Neural cell (in vitro differentiated cells): ENCODE data around the gene CRTC1. TPM values are rescaled to one million over a fixed set of nuclear protein-coding genes. Genes with fewer than 3 reads are reported as not detected.

ENCODE experiments used
- H2AFZ ChIP-seq: fragments of 200-600, 300-800 bp; sonication (generic), shearing (Covaris generic); 2 replicates; pipeline ENCODE4 v1.6.0; 2014; ENCODE audit warnings: low read depth, mild to moderate bottlenecking, antibody characterized with exemption, low read length, moderate library complexity
- H3F3A ChIP-seq: fragments of 200-600 bp; shearing (Covaris generic); 2 replicates; pipeline ENCODE4 v1.6.1; 2016; ENCODE audit warnings: mild to moderate bottlenecking, moderate library complexity, mixed read lengths, antibody characterized with exemption, low read length; ENCODE audit not compliant: insufficient read depth, poor library complexity, severe bottlenecking
- H3K27ac ChIP-seq: fragments of 200-600, 300-800 bp; sonication (generic), shearing (Covaris generic); 2 replicates; pipeline ENCODE4 v1.5.1; 2014; ENCODE audit warnings: mild to moderate bottlenecking, low read length, moderate library complexity
- H3K27me3 ChIP-seq: fragments of 300-800, 200-600 bp; sonication (generic), shearing (Covaris generic); 2 replicates; pipeline ENCODE4 v1.6.0; 2014; ENCODE audit warnings: mild to moderate bottlenecking, low read depth, low read length, moderate library complexity; ENCODE audit not compliant: insufficient read depth
- H3K36me3 ChIP-seq: fragments of 300-800, 200-600 bp; sonication (generic), shearing (Covaris generic); 2 replicates; pipeline ENCODE4 v1.5.1; 2014; ENCODE audit warnings: mild to moderate bottlenecking, antibody characterized with exemption, low read length, moderate library complexity; ENCODE audit not compliant: insufficient read depth
- H3K4me2 ChIP-seq: fragments of 300-800, 200-600 bp; sonication (generic), shearing (Covaris generic); 2 replicates; pipeline ENCODE4 v1.6.0; 2014; ENCODE audit warnings: mild to moderate bottlenecking, low read length
- H3K4me3 ChIP-seq: fragments of 300-800, 200-600 bp; sonication (generic), shearing (Covaris generic); 2 replicates; pipeline ENCODE4 v1.5.1; 2014; ENCODE audit warnings: mild to moderate bottlenecking, low read length, moderate library complexity
- H3K79me2 ChIP-seq: fragments of 200-600 bp; shearing (Covaris generic); replicated peaks from 2 replicates; pipeline ENCODE4 v1.6.0; 2014; ENCODE audit warnings: mild to moderate bottlenecking, low read length, moderate library complexity; ENCODE audit not compliant: insufficient read depth
- H3K9ac ChIP-seq: fragments of 300-800, 200-600 bp; sonication (generic), shearing (Covaris generic); 2 replicates; pipeline ENCODE4 v1.6.1; 2016; ENCODE audit warnings: mild to moderate bottlenecking, low read length, mixed read lengths
- H3K9me2 ChIP-seq: fragments of 200-600 bp; shearing (Covaris generic); 2 replicates; pipeline ENCODE4 v1.6.1; 2016; ENCODE audit warnings: mild to moderate bottlenecking, low read length, mixed read lengths; ENCODE audit not compliant: insufficient read depth
- H3K9me3 ChIP-seq: fragments of 200-600, 300-800 bp; sonication (generic), shearing (Covaris generic); 2 replicates; pipeline ENCODE4 v1.6.1; 2016; ENCODE audit warnings: mild to moderate bottlenecking, mixed run types, low read length, moderate library complexity, mixed read lengths
- H4K20me1 ChIP-seq: fragments of 200-600 bp; shearing (Covaris generic); 2 replicates; pipeline ENCODE4 v1.6.1; 2016; ENCODE audit warnings: mild to moderate bottlenecking, mixed run types; ENCODE audit not compliant: insufficient read depth
- EP300 ChIP-seq: fragments of 450-650 bp; conservative IDR thresholded peaks from 2 replicates; pipeline ENCODE4 v1.6.1; 2014; ENCODE audit warnings: antibody characterized with exemption, mild to moderate bottlenecking, moderate library complexity; ENCODE audit not compliant: poor library complexity, severe bottlenecking
- EZH2 ChIP-seq: fragments of 200-600, 300-800 bp; shearing (Covaris generic), sonication (generic); IDR thresholded peaks from 2 replicates; pipeline ENCODE4 v1.6.1; 2014; ENCODE audit warnings: antibody characterized with exemption, low read length, borderline replicate concordance, mild to moderate bottlenecking; ENCODE audit not compliant: insufficient read depth, poor library complexity, severe bottlenecking
- MXI1 ChIP-seq: fragments of 450-650 bp; conservative IDR thresholded peaks from 2 replicates; pipeline ENCODE4 v1.6.1; 2014; ENCODE audit warnings: antibody characterized with exemption, mild to moderate bottlenecking; ENCODE audit not compliant: poor library complexity, severe bottlenecking
- POLR2AphosphoS5 ChIP-seq: IDR thresholded peaks from 2 replicates; pipeline ENCODE4 v1.6.1; 2012
- RAD21 ChIP-seq: fragments of 450-650 bp; conservative IDR thresholded peaks from 2 replicates; pipeline ENCODE4 v1.6.1; 2014; ENCODE audit warnings: antibody characterized with exemption, mild to moderate bottlenecking, moderate library complexity
- SMC3 ChIP-seq: fragments of 450-650 bp; conservative IDR thresholded peaks from 2 replicates; pipeline ENCODE4 v1.6.1; 2014; ENCODE audit warnings: antibody characterized with exemption, mild to moderate bottlenecking, moderate library complexity; ENCODE audit not compliant: poor library complexity
- TAF1 ChIP-seq: IDR thresholded peaks from 2 replicates; pipeline ENCODE4 v1.6.1; 2012; ENCODE audit warnings: low read depth
- polyA plus RNA-seq: library from polyadenylated mRNA; depleted of rRNA; stranded (reverse); fragments of >200 nt; gene quantifications from 2 replicates; pipeline ENCODE4 v1.2.3, GENCODE V29; 2014
- TF ChIP-seq, protein P1 (sequence below): IDR thresholded peaks from 2 replicates; pipeline ENCODE4 v1.6.1; 2012; ENCODE audit warnings: borderline replicate concordance
- TF ChIP-seq, protein P2 (sequence below): fragments of 450-650 bp; IDR thresholded peaks from 2 replicates; pipeline ENCODE4 v1.5.1; 2014; ENCODE audit warnings: antibody characterized with exemption, mild to moderate bottlenecking, moderate library complexity; ENCODE audit not compliant: poor library complexity, severe bottlenecking

The CRTC1 gene
- polyA plus RNA-seq, 1 donor from 2014 or later, result 10.4 TPM

DNA sequence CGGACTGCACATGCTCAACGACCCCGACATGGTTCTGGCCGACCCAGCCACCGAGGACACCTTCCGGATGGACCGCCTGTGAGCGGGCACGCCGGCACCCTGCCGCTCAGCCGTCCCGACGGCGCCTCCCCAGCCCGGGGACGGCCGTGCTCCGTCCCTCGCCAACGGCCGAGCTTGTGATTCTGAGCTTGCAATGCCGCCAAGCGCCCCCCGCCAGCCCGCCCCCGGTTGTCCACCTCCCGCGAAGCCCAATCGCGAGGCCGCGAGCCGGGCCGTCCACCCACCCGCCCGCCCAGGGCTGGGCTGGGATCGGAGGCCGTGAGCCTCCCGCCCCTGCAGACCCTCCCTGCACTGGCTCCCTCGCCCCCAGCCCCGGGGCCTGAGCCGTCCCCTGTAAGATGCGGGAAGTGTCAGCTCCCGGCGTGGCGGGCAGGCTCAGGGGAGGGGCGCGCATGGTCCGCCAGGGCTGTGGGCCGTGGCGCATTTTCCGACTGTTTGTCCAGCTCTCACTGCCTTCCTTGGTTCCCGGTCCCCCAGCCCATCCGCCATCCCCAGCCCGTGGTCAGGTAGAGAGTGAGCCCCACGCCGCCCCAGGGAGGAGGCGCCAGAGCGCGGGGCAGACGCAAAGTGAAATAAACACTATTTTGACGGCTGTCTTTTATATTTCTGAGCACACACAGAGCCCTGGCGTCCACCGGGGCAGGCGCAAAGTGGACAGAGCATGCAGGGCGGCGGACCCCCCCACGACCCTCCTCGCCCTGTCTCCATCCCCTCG, 94.0 kb downstream of the CRTC1 start:
- no peak for TF ChIP-seq EP300
- TF ChIP-seq EZH2, result no peak
- TF ChIP-seq, protein P1, sequence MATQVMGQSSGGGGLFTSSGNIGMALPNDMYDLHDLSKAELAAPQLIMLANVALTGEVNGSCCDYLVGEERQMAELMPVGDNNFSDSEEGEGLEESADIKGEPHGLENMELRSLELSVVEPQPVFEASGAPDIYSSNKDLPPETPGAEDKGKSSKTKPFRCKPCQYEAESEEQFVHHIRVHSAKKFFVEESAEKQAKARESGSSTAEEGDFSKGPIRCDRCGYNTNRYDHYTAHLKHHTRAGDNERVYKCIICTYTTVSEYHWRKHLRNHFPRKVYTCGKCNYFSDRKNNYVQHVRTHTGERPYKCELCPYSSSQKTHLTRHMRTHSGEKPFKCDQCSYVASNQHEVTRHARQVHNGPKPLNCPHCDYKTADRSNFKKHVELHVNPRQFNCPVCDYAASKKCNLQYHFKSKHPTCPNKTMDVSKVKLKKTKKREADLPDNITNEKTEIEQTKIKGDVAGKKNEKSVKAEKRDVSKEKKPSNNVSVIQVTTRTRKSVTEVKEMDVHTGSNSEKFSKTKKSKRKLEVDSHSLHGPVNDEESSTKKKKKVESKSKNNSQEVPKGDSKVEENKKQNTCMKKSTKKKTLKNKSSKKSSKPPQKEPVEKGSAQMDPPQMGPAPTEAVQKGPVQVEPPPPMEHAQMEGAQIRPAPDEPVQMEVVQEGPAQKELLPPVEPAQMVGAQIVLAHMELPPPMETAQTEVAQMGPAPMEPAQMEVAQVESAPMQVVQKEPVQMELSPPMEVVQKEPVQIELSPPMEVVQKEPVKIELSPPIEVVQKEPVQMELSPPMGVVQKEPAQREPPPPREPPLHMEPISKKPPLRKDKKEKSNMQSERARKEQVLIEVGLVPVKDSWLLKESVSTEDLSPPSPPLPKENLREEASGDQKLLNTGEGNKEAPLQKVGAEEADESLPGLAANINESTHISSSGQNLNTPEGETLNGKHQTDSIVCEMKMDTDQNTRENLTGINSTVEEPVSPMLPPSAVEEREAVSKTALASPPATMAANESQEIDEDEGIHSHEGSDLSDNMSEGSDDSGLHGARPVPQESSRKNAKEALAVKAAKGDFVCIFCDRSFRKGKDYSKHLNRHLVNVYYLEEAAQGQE, result no peak
- no peak for TF ChIP-seq RAD21
- no peak for TF ChIP-seq MXI1
- TF ChIP-seq SMC3, result no peak
- no peak for TF ChIP-seq POLR2AphosphoS5
- no peak for TF ChIP-seq TAF1
- TF ChIP-seq, protein P2, sequence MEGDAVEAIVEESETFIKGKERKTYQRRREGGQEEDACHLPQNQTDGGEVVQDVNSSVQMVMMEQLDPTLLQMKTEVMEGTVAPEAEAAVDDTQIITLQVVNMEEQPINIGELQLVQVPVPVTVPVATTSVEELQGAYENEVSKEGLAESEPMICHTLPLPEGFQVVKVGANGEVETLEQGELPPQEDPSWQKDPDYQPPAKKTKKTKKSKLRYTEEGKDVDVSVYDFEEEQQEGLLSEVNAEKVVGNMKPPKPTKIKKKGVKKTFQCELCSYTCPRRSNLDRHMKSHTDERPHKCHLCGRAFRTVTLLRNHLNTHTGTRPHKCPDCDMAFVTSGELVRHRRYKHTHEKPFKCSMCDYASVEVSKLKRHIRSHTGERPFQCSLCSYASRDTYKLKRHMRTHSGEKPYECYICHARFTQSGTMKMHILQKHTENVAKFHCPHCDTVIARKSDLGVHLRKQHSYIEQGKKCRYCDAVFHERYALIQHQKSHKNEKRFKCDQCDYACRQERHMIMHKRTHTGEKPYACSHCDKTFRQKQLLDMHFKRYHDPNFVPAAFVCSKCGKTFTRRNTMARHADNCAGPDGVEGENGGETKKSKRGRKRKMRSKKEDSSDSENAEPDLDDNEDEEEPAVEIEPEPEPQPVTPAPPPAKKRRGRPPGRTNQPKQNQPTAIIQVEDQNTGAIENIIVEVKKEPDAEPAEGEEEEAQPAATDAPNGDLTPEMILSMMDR, result no peak
- Histone ChIP-seq H2AFZ (no peak overlapping the region), H3K9ac (no peak overlapping the region), H3K27ac (no peak overlapping the region), H3K79me2 (no peaks in the 10 kb centered on the region), H3F3A (no peaks in the 10 kb centered on the region), H3K9me2 (no peaks in the 10 kb centered on the region), H4K20me1 (no peaks in the 10 kb centered on the region), H3K9me3 (no peaks in the 10 kb centered on the region), H3K27me3 (no peaks in the 10 kb centered on the region), H3K4me3 (no peak overlapping the region), H3K4me2 (no peak overlapping the region), H3K36me3 (no peaks in the 10 kb centered on the region)

DNA sequence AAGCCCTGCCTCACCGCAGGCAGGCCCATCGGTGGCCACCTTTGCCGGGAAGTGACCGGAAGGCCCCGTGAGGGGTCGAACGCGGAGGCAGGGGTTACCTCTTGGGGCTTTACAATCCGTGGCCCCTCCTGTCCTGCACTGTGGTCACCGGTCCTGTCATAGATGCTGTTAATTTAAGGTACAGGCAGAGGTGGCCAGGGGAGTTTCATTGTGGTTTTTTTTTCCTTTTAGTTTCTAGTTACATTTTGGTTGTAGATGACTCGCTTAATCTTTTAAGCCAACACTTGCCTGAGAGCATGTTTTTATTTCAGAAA, 94.6 kb downstream of the CRTC1 start:
- Histone ChIP-seq H3K9ac (no peak overlapping the region), H4K20me1 (no peaks in the 10 kb centered on the region), H3K4me3 (no peak overlapping the region), H3F3A (no peaks in the 10 kb centered on the region), H3K4me2 (no peak overlapping the region), H3K9me2 (no peaks in the 10 kb centered on the region), H3K9me3 (no peaks in the 10 kb centered on the region), H3K36me3 (no peaks in the 10 kb centered on the region), H2AFZ (no peak overlapping the region), H3K27ac (no peak overlapping the region), H3K27me3 (no peaks in the 10 kb centered on the region), H3K79me2 (no peaks in the 10 kb centered on the region)
- TF ChIP-seq, protein P1, result no peak
- TF ChIP-seq MXI1 (no peak), TAF1 (no peak), POLR2AphosphoS5 (no peak), EP300 (no peak), SMC3 (no peak), RAD21 (no peak)
- TF ChIP-seq, protein P2, result no peak
